NCI-H1105 treated with DMSO at 0.1 percent for 48 hours (cell line): ENCODE measurements around the gene COX14.
A peak's percentile ranks its signal among the peaks of the same experiment; 100 is the strongest.
"Not testable (repeated sequence)": the region's sequence is repeated elsewhere in the genome, so short reads cannot be mapped to it uniquely, and the experiment has no call there.

ENCODE experiments used
- DNase-seq: peaks from one replicate; lab custom pipeline; 2025; lab: John Stamatoyannopoulos, UW

COX14 gene

DNA sequence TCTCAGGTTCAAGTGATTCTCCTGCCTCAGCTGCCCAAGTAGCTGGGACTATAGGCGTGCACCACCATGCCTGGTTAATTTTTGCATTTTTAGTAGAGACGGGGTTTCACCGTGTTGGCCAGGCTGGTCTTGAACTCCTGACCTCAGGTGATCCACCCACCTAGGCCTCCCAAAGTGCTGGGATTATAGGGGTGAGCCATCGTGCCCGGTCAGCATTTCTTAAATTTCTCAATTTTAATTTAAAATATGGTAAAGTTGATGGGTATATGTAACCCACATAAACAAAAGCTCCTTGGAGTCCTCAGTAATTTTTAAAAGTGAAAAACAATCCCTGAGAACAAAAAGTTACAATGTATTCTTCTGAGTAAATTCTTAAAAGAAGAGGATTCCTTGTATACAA is 42.9 kb downstream of the COX14 start:
- not testable (repeated sequence) for DNase-seq

- DNase-seq: no peak
These were observed 44.6 kb downstream of the COX14 start for GRCh38 chr12:50156641-50157040.

- no peak for DNase-seq
These were observed 45.2 kb downstream of the COX14 start for GRCh38 chr12:50157259-50157658.

- DNase-seq: no peak
These were observed 48.6 kb downstream of the COX14 start for GRCh38 chr12:50160643-50161042.

DNA sequence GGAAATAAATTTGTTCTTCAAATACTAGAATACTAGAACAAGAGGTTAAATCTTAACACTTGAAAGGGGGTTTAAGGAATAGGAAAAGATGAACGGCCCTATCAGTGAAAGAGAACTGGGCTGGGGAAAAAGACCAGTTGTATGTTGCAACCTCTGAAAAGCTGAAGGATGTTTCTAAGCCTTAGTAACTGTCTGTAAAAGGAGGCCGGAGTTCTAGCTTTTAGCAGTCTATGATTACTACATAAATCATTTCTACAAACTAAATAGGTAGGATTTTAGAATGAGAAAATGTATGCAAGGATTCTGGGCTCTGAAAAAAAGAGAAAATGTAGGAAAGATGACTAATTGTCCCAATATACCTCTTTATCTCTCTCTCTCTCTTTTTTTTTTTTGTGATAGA is 50.2 kb downstream of the COX14 start:
- DNase-seq: no peak

DNA sequence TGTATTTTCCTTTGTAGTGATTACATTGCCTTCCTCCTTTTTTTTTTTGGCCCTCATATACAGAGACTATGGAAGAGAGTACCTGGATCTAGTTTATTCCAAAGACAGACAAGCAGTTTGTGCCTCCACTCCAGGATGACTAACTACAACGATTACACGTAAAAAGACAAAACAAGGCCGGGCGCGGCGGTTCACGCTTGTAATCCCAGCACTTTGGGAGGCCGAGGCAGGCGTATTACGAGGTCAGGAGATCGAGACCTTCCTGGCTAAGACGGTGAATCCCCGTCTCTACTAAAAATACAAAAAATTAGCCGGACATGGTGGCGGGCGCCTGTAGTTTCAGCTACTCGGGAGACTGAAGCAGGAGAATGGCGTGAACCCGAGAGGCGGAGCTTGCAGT is 52.9 kb downstream of the COX14 start:
- no peak for DNase-seq

- DNase-seq: peak; percentile 23
These were observed 54.7 kb downstream of the COX14 start for GRCh38 chr12:50166799-50167048.

- peak; percentile 90 for DNase-seq
These were observed 55.2 kb downstream of the COX14 start, which contains the start of gene CERS5 for GRCh38 chr12:50167049-50167828. CERS5 (minus strand) TSS chr12:50167369; CDS start chr12:50167297, 72 bp downstream.
